Heart left ventricle (tissue), 13 donors: ENCODE data around the gene PLA2R1.

Source experiments
- CTCF ChIP-seq, 12 donors: fragments of 200-600 bp; sonication (generic) in 4 of 12; IDR thresholded peaks; one replicate each; pipeline versions ENCODE4 v1.5.0 to v1.8.0; 2018 to 2022; ENCODE audit warnings: antibody characterized with exemption in 12 of 12, mild to moderate bottlenecking in 5 of 12
- POLR2A ChIP-seq, 2 donors: fragments of 450-650 bp; IDR thresholded peaks; one replicate each; pipeline ENCODE4 v1.6.1; 2017; ENCODE audit warnings: antibody characterized with exemption in 2 of 2, mild to moderate bottlenecking in 2 of 2, moderate library complexity in 2 of 2
- donor health status: ischemic (EF 13 %, LVEDD 7.1; RV severe dilation, severe dysfunction).
- donor health status: DM: no; HTN: yes; CAD: no.
- donor health status: DM: no; HTN: no; CAD: no.
- donor health status: ischemic (EF 25% LVEDD 6.9; RV normal size, moderate dysfunction).
- donor health status: ischemic (EF 25% LVEDD 5.7; RV mildly dilated, moderate dysfunction).
- donor health status: ischemic (EF 35%, LVEDD 5.7; RV mildly dilated, moderate dysfunction).
- donor health status: nonischemic (EF 11% LVEDD 7.7; RV severe dilation, severe dysfunction).
- donor health status: DM: yes; HTN: yes; CAD: no.
- donor health status: PGD.
- donor health status: ischemic (EF 29% LVEDD 5.4; RV normal size, mild dysfunction).
- donor health status: nonischemic (EF 23%, LVEDD 6.1; RV moderate dilation, normal function).

GRCh38 chr2:159982842-159983785, 79.3 kb downstream of the PLA2R1 start:
- TF ChIP-seq CTCF (IDR thresholded peaks at IDR 0.05) = no peak
- TF ChIP-seq POLR2A (IDR thresholded peaks at IDR 0.05) = no peak
